ENCODE measurements around the gene HDAC9.

HDAC9 gene

DNA sequence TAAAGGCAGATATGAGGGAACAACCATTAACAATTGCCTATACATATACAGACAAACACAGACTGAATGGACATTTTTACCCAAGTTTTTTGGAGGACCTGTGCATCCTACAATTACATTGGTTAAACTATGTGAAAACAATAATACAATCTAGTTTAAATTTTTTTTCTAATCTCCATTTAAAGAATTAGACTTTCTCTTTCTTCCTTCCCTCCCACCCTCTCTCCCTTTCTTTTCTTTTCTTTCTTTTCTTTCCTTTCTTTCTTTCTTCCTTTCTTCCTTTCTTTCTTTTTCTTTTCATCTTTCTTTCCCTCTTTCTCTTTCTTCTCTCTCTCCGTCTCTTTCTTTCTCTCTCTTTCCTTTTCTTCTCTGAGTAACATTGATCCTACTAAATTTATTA lies 183.7 kb downstream of the HDAC9 start:
- H3K27ac ChIP-seq: no peak overlapping the region
- TF ChIP-seq, protein P1, sequence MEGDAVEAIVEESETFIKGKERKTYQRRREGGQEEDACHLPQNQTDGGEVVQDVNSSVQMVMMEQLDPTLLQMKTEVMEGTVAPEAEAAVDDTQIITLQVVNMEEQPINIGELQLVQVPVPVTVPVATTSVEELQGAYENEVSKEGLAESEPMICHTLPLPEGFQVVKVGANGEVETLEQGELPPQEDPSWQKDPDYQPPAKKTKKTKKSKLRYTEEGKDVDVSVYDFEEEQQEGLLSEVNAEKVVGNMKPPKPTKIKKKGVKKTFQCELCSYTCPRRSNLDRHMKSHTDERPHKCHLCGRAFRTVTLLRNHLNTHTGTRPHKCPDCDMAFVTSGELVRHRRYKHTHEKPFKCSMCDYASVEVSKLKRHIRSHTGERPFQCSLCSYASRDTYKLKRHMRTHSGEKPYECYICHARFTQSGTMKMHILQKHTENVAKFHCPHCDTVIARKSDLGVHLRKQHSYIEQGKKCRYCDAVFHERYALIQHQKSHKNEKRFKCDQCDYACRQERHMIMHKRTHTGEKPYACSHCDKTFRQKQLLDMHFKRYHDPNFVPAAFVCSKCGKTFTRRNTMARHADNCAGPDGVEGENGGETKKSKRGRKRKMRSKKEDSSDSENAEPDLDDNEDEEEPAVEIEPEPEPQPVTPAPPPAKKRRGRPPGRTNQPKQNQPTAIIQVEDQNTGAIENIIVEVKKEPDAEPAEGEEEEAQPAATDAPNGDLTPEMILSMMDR (conservative IDR thresholded peaks at IDR 0.05): no peak
- TF ChIP-seq ZFX (IDR thresholded peaks at IDR 0.05): no peak

DNA sequence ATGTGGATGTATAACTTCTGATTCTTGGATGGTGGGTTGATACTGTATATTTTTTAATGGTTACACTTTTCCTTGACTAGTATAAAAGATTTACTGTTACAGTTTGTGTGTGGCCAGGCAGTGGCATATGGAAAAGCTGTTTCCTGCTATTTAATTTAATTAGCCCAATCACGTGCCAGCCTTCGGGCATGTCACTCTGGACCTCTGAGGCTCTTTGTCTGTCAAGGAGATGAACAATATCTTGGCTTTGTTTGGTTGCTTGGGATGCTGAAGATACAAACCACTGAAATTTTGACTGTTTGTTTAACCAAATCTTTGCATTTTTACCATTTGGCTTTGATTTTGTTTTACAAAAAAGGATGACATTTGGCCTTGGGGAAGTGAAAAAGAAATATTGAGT lies 185.0 kb downstream of the HDAC9 start:
- H3K27ac ChIP-seq: no peak overlapping the region
- no peak for TF ChIP-seq ZFX (IDR thresholded peaks at IDR 0.05)
- TF ChIP-seq, protein P1 (conservative IDR thresholded peaks at IDR 0.05): no peak

DNA sequence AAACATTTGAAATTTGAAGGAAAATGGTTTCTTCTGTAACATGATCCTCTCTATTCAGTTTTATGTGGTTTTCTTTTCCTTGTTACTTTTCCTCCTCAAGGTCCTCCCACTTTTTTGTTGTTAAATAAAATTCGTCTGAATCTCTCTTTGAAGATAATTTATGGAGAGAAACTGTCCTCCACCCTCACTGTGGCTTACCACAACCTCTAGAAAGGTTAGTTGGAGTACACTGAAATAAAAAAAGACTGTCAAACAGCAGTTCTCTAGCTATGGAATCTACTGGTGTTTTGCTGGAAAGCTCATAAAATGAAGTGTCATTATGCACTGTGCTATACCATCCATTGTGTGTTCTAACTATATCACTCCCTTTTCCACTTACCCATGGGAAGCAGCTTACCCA lies 189.4 kb downstream of the HDAC9 start:
- H3K27ac ChIP-seq: no peak overlapping the region
- TF ChIP-seq ZFX (IDR thresholded peaks at IDR 0.05): no peak
- TF ChIP-seq, protein P1 (conservative IDR thresholded peaks at IDR 0.05): no peak

DNA sequence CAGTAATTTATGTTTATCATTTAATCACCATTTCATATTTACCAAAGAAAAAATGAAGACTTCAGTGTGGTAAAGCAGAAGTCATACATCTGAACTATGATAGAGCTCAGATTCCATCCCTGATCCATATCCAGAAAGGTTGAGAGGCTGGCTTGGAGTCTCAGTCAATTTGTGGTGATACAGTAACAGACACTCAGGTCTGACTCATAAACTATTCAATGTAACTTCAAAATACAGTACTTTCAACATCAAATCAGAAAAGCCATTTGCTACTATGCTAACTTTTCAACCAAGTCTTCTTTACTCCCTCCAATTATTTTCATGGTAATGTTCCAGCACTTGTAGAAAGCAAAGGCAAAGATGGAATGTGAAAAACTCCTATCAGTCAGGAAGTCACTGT lies 190.4 kb downstream of the HDAC9 start:
- TF ChIP-seq, protein P1 (conservative IDR thresholded peaks at IDR 0.05): no peak
- no peak for TF ChIP-seq ZFX (IDR thresholded peaks at IDR 0.05)
- no peak overlapping the region for H3K27ac ChIP-seq

DNA sequence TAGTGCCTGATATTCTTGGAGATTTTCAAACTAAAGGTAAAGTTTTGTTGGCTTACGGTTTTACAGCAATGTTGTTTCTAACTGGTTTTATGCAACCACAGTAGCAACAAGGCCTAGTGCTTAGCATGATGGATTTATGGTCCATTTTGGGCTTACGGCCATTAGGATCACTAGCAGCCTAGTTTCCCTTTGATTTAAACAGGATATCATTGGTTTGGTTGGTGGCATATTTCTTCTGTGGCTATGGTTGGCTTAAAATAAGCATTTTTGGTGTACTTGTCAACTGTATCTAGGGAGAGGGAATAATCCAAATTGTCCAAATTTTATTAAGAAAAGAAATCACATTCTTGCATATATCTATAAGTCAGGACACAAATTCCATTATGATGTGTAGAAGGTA lies 194.0 kb downstream of the HDAC9 start:
- TF ChIP-seq ZFX (IDR thresholded peaks at IDR 0.05): no peak
- TF ChIP-seq, protein P1 (conservative IDR thresholded peaks at IDR 0.05): no peak
- no peak overlapping the region for H3K27ac ChIP-seq

DNA sequence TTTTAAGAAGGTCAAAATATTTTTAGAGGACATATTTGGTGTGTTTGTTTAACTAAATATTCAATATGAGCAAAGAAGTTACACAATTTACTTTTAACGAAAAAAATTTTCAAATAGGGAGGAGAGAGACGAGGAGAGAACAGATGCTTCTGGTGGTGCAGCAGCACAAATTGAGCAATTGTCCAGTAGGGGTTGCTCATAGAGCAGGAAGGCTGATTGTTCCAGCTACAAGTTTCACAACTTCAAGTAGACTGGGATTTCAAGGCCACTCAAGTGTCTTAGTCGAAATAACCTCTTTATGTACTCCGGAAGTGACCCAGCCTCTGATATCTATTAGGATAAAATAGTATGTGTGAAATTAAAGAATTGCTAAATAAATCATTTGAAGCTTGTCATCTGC lies 197.9 kb downstream of the HDAC9 start:
- no peak for TF ChIP-seq ZFX (IDR thresholded peaks at IDR 0.05)
- TF ChIP-seq, protein P1 (conservative IDR thresholded peaks at IDR 0.05): peak; percentile 72
- H3K27ac ChIP-seq: no peak overlapping the region

DNA sequence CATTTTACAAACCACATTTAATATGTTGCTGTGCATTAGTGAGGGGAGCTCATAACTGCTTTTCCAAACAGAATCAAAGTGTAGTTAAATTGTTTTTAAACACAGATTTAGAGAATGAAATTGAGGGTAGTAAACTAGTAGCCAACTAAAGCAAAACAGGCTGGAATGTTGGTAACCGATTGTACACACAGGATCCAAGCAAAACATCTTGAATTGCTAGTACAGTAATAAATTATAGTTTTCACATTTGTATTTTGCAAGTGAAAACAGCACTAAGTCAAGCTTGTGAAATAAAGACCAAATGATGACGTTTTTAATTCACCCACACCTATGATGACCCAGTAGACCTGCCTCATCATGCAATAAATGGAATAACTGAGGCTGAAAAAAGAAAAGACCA lies 198.3 kb downstream of the HDAC9 start:
- H3K27ac ChIP-seq: no peak overlapping the region
- no peak for TF ChIP-seq ZFX (IDR thresholded peaks at IDR 0.05)
- TF ChIP-seq, protein P1 (conservative IDR thresholded peaks at IDR 0.05): no peak
